GM21576 (cell line): Measurements from ENCODE around the gene PPT1.

ENCODE experiments used
- ATAC-seq: cut with Tn5 transposase; IDR thresholded peaks from one replicate; pipeline ENCODE4 v1.9.1; 2021; ENCODE audit warnings: mild to moderate bottlenecking, moderate library complexity; ENCODE audit not compliant: unreplicated experiment

PPT1 gene

DNA sequence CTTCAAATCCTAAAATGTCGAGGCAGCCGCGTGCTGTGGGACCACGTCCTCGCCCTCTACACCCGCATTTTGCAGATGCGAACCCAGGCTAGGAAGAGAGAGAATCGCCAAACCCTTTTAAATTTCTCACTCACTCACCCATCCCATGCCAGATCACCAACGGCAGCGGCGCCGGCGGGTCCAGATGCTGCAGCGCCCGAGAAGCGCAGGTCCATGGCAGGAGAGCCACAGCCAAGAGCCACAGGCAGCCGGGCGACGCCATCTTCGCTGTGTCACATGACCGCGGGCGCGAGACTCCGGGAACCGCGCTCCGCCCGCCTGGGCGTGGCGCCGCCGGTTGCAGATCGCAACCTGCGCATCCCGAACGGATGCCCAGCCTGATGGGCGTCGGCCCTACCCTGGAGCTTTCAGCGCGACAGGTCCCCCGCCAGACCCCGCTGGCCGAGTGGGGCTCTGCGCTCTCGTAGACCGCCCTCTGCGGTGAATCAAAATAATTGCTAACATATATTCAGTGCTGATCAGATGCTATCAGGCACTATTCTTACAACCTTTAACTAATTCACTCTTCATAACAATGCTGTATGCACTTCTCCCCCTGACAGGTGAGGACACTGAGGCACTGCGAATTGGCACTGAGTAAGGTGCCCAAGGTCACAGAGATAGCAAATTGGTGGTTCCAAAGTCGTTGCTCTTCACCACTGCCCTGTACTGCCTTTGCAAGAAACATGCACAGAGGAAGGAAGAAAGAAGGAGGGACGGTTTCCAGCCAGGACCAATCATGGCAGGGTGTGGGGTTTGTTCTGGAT lies at the start of gene PPT1:
Gene PPT1 (minus strand): TSS at position 276 of the 806 bp plus-strand sequence. CDS start 14 bp downstream, at position 262.
- ATAC-seq, result peak; percentile 79

DNA sequence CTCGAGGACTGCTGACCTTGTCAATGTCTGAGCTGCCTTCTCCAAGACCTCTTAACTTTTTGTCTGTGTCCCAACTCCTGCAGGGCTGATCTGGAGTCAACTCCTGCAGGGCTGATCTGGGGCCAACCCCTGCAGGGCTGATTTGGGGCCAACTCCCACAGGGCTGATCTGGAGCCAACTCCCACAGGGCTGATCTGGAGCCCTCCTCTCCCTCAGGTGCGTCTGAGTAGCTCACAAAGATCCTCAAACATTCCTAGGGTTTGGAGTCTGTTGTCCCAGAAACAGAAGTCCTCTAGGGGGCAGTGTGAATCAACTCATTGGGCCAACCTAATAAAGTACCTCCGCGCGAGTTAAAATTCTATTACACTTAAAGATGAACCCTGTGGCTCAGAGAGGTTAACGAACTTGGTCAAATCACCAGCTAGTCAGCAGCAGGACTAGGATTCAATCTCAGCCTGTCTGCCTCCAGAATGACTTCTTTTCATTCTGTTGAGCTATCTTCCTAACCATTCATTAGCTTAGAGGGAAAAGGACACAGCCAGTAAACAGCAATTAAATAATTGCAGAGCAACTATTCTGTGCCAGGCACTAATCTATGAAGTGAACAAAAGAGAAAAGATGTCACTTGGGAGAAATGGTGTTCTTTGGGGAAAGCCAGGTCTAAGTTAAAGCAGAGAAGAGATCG lies 47.0 kb upstream of the PPT1 start:
- no peak for ATAC-seq

DNA sequence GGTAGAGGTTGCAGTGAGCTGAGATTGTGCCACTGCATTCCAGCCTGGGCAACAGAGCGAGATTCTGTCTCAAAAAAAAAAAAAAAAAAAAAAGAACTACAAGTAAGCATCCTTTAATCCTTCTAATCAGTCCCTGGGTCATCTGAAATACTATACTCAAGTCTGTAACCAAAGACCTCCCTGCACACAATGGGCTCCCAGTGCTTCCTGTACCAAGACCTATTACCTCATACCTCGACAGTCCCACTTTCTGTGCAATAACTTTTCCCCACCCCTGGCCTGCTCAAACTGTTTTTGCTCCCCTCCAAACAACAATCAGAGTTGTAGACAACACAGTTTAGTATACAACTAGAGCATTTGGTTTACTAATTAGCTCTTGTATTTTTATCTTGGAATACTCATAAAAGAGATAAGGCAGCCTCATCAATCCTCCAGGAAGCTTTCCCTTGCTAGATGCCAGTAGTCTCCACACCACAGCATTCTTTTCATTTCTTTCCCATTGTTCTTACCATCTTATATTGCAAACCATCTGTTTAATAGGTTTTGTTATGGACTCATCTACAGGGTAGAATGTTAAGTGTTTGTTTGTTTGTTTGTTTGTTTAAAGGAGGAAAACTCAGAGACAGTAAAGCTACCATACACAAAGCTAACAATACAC lies 45.0 kb upstream of the PPT1 start:
- ATAC-seq, result no peak

DNA sequence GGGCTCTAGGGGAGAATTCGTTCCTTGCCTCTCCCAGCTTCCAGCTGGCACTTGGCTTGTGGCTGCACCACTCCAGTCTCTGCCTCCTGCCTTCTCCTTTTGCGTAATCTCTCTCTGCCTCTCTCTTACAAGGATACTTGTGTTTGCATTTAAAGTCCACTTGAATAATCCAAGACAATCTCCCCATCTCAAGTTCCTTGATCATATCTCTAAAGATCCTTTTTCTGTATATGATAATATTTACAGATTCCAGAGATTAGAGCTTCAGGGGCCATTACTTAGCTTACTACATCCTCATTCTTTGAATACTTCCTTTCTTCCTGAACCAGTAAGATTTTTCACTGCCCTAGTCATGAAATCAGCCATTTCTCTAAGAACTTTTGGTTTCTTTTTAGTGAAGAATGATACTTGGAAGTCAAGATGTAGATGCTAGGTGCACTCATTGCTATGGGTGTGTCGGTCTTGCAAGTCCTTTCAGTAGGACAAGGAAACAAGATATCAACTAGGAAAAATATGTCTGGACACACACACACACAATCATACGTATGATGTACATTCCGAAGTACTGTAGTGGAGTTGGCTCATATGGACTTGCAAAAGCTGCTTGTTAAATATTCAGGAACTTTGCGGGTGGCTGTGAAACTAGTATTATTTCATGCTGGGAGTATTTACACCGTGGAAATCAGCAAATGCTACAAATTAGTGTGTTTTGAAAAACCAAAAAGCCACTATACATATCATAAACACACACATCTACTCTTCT lies 43.3 kb upstream of the PPT1 start:
- ATAC-seq, result no peak

DNA sequence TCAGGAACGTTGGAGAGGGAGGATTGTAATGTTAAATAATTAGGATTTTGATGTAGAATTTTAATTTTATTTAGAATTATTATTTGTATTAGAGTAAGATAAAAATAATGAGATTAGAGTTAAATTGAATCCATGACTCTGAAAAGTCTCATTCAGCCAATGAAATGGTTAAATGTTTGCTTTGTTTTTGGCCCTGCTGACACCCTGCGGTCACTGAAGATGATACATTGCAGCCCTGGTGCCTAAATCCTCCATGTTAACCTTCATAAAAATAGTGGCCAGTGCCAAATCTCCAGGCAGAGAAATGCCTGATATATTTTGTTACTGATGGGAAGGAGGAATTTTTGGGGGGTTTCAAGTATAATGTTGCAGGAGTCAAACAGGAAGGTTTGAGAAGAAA lies 36.8 kb upstream of the PPT1 start:
- no peak for ATAC-seq

DNA sequence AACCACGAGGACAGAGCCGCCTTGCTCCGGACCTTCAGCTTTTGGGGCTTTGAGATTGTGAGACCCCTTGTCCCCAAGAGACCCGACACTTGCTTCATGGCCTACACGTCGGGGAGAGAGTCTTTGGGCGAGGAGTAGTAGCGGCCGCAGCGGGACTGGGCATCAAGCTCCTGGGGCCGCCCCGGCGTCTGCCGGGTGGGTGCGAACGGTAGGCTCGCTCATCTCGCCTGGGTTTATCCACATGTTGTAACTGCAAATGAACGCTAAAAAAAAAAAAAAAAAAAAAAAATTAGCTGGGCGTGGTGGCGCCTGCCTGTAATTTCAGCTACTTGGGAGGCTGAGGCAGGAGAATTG lies 36.2 kb upstream of the PPT1 start:
- no peak for ATAC-seq

DNA sequence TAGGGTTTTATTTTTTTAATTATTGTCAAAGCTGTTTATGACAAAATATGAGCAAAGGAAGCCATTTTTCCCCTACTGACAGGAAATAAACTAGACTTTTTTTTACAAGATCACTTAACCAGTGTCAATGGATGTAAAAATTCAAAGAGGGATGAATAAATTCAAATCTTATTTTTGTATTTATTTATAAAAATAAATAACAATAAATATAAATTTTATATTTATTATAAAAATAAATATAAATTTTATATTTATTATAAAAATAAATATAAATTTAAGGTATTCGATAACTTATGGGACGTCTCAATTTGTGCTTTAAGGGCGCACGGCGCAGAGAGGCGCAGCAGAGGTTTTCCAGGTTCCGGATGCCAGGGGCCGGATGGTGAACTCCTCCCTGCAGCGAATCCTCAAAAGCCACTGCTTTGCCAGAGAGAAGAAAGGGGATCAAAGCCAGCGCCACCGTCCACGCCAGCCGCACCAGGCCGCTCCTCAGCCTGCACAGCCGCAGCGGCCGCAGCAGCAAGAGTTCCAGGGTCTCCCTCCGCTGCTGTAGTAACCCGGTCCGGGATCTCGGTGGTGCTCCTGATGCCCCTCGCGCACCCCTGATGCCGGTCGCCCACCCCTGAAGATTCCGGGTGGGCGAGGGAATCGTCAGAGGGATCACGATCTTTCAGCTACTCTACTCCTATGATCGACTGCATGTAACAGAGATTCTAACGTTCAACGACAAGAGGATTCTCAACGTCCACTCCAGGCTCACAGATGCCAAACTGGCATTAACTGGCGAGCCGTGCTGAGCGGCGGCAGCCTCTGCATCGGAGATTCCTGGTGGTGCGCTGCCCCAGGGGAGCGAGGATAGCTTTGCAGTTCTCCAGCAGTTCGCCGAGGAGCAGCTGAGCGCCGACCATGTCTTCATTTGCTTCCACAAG lies 35.6 kb upstream of the PPT1 start:
- ATAC-seq, result no peak

DNA sequence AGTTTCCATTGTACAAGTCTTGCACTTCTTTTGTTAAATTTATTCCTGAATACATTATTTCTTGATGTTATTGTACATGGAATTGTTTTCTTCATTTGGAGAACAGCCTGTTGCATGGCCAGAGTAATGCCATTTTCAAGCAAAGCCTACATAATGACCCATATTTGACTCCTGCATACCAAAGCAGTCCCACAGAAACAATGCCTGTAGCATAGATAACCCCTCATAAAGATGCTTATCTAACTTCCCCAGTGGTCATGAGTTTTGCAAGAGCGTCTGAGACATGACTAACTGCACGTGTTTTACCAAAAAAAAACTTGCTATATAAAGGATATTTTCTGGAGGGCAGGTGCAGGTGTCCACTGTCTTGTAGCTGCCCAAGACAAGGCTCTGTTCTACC lies 33.8 kb upstream of the PPT1 start:
- ATAC-seq, result no peak

DNA sequence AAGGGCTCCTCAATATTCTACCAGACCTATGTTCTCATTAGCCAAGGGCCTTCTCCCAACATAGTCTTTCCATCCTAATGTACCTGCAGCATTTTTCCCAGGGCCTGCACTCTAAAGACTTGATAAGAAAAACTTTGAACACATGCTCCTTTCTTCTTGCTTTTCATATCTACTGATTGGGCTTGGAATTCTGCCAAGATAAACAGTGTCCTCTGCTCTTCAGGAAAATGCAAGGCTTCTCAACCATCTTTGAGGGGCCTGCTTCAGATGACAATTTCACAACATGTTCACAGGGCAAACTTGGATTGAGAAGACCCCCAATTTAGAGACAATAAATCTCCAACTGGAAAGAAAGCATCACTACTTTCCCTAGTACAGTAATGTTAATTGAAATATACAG lies 25.8 kb upstream of the PPT1 start:
- ATAC-seq, result no peak

DNA sequence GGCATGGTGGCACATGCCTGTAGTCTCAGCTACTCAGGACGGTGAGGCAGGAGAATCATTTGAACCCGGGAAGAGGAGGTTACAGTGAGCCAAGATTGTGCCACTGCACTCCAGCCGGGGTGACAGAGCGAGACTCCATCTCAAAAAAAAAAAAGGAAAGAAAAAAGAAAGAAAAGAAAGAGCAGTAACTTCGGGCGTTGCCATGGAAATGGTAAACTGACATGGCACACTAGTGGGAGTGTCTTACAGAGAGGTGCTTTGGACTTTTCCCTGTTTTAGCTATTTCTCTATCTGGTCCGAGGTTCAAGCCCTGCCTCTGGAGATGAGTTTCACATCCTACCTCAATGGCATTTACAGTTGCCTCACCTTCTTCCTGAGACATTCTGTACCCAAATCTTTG lies 23.1 kb upstream of the PPT1 start:
- no peak for ATAC-seq

DNA sequence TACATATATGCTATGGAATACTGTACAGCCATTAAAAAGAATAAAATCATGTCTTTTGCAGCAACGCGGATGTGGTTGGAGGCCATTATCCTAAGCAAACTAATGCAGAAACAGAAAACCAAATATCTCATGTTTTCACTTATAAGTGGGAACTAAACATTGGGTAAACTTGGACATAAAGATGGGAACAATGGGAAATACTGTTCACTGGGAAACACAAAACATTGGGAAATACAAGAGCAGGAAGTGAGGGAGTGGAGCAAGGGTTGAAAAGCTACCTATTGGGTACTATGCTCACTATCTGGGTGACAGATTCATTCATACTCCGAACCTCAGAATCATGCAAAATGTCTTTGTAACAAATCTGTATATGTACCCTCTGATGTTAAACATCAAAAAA lies 17.3 kb upstream of the PPT1 start:
- ATAC-seq, result no peak

DNA sequence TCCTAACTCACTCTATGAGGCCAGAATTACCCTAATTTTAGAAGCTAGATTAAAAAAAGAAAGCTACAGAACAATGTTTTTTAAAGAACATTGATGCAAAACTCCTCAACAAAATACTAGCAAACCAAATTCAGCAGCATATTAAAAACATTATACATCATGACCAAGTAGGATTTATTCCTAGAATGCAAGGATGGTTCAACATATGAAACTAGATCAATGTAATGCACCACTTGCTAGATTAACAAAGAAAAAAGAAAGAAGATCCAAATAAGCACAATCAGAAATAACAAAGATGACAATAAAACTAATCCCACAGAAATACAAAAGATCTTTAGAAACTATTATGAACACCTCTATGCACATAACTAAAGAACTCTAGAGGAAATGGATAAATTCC lies 13.3 kb upstream of the PPT1 start:
- no peak for ATAC-seq

DNA sequence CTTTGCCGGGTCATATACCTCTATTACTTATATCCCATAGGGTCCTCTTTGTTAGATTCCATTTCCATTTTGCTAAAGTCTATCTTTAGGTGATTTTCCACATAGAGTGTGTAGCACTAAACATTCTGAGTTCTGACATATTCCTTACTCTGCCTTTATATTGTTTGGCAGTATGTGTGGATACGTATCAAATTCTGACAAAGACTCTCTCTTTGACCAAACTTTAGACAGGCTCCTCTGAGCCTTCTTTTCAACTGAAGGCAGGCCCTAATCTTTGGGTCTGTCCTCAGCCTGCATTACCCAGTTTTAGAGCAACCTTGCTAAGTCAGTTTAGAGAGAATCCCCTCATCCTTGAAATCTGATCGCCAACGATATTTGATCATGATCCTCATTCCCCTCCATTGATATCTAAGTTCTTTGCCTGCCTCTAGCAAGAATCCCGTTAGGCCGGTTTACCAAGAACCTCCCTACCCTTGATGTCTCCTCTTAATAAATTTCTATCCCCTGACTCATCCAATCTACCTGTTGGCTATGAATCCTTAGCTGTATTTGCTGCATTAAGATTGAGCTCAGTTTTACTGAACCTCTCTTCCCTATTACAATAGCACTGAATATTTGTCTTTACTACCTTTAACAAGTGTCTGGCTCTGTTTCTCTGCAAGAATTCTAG lies 10.4 kb upstream of the PPT1 start:
- no peak for ATAC-seq

DNA sequence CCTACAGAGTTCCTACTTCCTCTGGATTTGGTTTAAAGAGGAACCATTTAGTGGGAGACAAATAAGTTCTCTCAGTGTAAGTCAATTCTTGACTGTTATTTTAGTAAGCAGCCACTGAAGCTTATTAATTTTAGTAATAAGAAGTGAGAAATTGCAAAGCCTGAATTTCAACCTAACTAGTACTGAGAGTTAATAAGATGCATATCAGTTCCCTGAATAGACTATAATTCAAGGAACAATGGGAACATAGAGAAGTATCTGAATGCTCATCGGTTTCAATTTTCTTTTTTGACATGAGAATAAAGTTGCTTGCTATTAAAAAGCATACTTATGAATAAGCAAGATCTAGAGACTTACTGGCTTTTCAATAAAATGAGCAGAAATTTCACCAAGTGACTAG lies 8.0 kb upstream of the PPT1 start:
- no peak for ATAC-seq

DNA sequence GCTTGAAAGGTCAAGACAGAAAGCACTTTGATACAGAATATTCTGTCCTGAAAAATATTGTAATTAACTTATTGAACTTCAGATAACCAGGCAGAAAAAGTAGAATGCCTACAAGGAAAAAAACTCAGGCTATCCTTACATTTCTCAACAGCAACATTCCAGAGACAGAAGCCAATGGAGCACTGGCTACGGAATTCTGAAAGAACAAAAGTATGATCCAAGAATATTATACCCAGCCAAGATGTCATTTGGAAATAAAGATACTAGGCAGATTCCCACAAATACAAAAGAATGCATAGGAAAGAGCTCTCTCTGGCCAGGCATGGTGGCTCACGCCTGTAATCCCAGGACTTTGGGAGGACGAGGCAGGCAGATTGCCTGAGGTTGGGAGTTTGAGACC lies 5.8 kb upstream of the PPT1 start:
- ATAC-seq, result no peak

DNA sequence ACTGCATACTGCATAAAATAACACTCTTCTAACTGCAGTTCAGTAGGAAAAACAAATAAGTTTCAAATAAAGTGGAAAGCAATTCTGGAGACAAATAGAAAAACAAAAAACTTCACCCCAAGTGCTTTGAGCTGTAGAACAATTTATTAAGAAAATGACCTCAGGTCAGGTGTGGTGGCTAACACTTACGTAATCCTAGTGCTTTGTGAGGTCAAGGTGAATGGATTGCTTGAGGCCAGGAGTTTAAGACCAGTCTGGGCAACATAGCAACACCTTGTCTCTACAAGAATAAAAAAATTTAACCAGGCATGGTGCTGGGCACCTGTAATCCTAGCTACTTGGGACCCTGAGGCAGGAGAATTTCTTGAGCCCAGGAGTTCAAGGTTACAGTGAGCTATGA lies 5.0 kb upstream of the PPT1 start:
- no peak for ATAC-seq

DNA sequence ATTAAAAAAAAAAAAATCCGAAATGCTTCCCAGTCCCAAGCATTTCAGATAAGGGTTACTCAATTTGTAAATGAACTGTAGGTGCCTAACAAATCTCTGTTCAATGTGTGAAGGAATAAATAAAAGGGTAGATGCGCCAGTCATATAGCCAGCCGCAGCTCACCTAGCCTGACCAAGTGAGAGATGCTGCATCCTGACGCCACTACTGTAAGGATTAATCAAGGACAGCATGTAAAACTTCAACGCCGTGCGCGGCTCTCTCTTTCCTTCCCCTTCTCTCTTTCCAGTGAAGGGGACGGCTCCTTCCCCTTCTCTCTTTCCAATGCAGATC lies 441 bp downstream of the PPT1 start:
- ATAC-seq, result no peak

DNA sequence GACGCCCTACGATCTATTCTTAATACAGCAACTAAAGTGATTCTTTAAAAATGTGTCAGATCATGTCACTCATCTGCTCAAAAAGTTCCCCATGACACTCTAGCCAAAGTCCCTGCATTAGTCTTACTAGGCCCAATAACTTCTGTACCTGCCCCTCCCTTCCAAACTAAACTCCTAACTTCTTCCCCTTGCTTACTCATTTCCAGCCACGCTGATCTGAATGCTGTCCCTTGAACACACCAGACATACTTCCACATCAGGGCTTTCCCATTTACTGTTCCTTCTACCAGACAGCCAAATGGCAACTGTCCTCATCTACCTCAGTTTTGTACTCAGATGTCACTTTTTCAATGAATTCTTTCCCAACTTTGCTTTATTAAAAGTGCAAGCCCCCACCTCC lies 1.2 kb downstream of the PPT1 start:
- no peak for ATAC-seq

DNA sequence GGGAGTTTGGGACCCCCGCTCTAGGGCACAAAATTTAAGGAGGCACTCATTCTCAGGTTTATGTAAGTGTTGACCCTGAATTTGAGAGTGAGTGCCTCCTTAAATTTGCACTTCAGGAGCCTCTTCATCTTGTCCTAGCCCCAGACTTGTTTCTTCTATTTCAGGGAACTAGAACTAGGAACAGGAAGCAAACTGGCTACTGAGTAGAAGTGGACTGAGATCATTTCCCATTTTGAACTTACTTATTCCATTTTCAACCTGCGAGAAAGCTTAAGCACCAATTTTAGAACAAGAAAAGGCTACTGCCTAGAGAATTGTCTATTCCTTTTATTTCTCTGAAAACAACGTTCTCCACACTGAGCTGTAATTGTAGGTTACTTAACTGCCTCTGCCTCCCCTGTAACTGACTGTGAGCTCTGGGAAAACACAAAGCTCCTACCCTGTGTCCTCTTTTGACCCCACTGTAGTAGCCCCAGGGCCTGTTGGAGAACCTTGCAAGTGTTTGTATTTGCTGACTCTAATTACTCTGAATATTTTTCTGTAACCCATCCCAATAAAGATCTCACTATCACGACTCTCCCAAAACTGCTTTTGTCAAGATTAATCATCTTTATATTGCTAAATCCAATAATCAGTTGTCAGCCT lies 2.5 kb downstream of the PPT1 start:
- ATAC-seq, result no peak
